Measurements from ENCODE around the gene GCN1.

Gene GCN1

GRCh38 chr12:120086801-120087621 is 107.5 kb downstream of the GCN1 start:
- peak overlapping the region; percentile 86 for H4K8ac ChIP-seq (ENCODE audit: low read length)
- H3K18ac ChIP-seq (ENCODE audit: low read depth in 1 of 2, low read length in 2 of 2), result peak overlapping the region; percentile 74 to 84
- no peak overlapping the region for H2BK5ac ChIP-seq (ENCODE audit: low read depth, low read length, poor library complexity, severe bottlenecking)
- H2BK12ac ChIP-seq (ENCODE audit: low read length in 2 of 2), result no peak overlapping the region
- H3K23ac ChIP-seq (ENCODE audit: low read length in 2 of 2), result no peak overlapping the region
- DNase-seq, result peak; percentile 99
- peak overlapping the region; percentile 85 for H3K9ac ChIP-seq (ENCODE audit: low read length)
- H4K91ac ChIP-seq (ENCODE audit: low read length), result no peak overlapping the region
- peak overlapping the region; percentile 52 to 74 for H3K4me3 ChIP-seq (ENCODE audit: insufficient read depth in 1 of 2, low read depth in 1 of 2, low read length in 2 of 2)
- peaks cover 18 to 25% of the 10 kb centered on the region in 2 experiments for H3K36me3 ChIP-seq (ENCODE audit: control insufficient read depth in 1 of 2, insufficient read depth in 2 of 2, low read depth in 1 of 2, low read length in 2 of 2)
- H3K4ac ChIP-seq (ENCODE audit: low read depth in 1 of 2, low read length in 2 of 2), result peak overlapping the region in 1 of 2 experiments; percentile 75
- no peaks in the 10 kb centered on the region for H3K79me1 ChIP-seq (replicated peaks; ENCODE audit: low read length, poor library complexity, severe bottlenecking)
- H3K4me2 ChIP-seq (ENCODE audit: low read length, poor library complexity, severe bottlenecking), result peak overlapping the region; percentile 95
- peaks cover 7% of the 10 kb centered on the region for H3K4me1 ChIP-seq (ENCODE audit: control insufficient read depth, insufficient read depth, low read depth, low read length)
- H2AFZ ChIP-seq (ENCODE audit: low read depth, low read length), result peak overlapping the region; percentile 94
- H3K14ac ChIP-seq (ENCODE audit: low read length in 2 of 2), result peak overlapping the region in 1 of 2 experiments; percentile 85
- H2AK5ac ChIP-seq (ENCODE audit: low read length, severe bottlenecking), result no peak overlapping the region
- peak overlapping the region; percentile 48 for H3K27ac ChIP-seq (ENCODE audit: low read length, poor library complexity, severe bottlenecking)
- H3K27me3 ChIP-seq (ENCODE audit: control insufficient read depth in 1 of 2, insufficient read depth in 1 of 2, low read length in 2 of 2), result no peaks in the 10 kb centered on the region
- H3K9me3 ChIP-seq (ENCODE audit: control insufficient read depth, low read length), result no peaks in the 10 kb centered on the region
- H2BK120ac ChIP-seq (ENCODE audit: low read depth, low read length), result no peak overlapping the region
- no peak overlapping the region for H2BK15ac ChIP-seq (ENCODE audit: low read depth, poor library complexity, severe bottlenecking)
- 1% methylated on average over 55 of the region's 55 CpGs for WGBS

- H3K27ac ChIP-seq (ENCODE audit: low read length, poor library complexity, severe bottlenecking), result no peak overlapping the region
- no peak overlapping the region for H3K18ac ChIP-seq (ENCODE audit: low read depth in 1 of 2, low read length in 2 of 2)
- peak overlapping the region; percentile 85 for H3K9ac ChIP-seq (ENCODE audit: low read length)
- no peak overlapping the region for H2AK5ac ChIP-seq (ENCODE audit: low read length, severe bottlenecking)
- peak overlapping the region in 1 of 2 experiments; percentile 74 for H3K4me3 ChIP-seq (ENCODE audit: insufficient read depth in 1 of 2, low read depth in 1 of 2, low read length in 2 of 2)
- H2AFZ ChIP-seq (ENCODE audit: low read depth, low read length), result no peak overlapping the region
- H3K9me3 ChIP-seq (ENCODE audit: control insufficient read depth, low read length), result no peaks in the 10 kb centered on the region
- no peak overlapping the region for H3K23ac ChIP-seq (ENCODE audit: low read length in 2 of 2)
- H2BK5ac ChIP-seq (ENCODE audit: low read depth, low read length, poor library complexity, severe bottlenecking), result no peak overlapping the region
- DNase-seq, result no peak
- H4K91ac ChIP-seq (ENCODE audit: low read length), result no peak overlapping the region
- no peak overlapping the region for H2BK15ac ChIP-seq (ENCODE audit: low read depth, poor library complexity, severe bottlenecking)
- H4K8ac ChIP-seq (ENCODE audit: low read length), result no peak overlapping the region
- H2BK120ac ChIP-seq (ENCODE audit: low read depth, low read length), result no peak overlapping the region
- no peak overlapping the region for H3K14ac ChIP-seq (ENCODE audit: low read length in 2 of 2)
- H3K4me2 ChIP-seq (ENCODE audit: low read length, poor library complexity, severe bottlenecking), result no peak overlapping the region
- no peaks in the 10 kb centered on the region for H3K27me3 ChIP-seq (ENCODE audit: control insufficient read depth in 1 of 2, insufficient read depth in 1 of 2, low read length in 2 of 2)
- peaks cover 5% of the 10 kb centered on the region for H3K4me1 ChIP-seq (ENCODE audit: control insufficient read depth, insufficient read depth, low read depth, low read length)
- H3K79me1 ChIP-seq (replicated peaks; ENCODE audit: low read length, poor library complexity, severe bottlenecking), result no peaks in the 10 kb centered on the region
- no peak overlapping the region for H3K4ac ChIP-seq (ENCODE audit: low read depth in 1 of 2, low read length in 2 of 2)
- peaks cover 9 to 16% of the 10 kb centered on the region in 2 experiments for H3K36me3 ChIP-seq (ENCODE audit: control insufficient read depth in 1 of 2, insufficient read depth in 2 of 2, low read depth in 1 of 2, low read length in 2 of 2)
- no peak overlapping the region for H2BK12ac ChIP-seq (ENCODE audit: low read length in 2 of 2)
- 91% methylated on average over 5 of the region's 6 CpGs for WGBS
Observed at GRCh38 chr12:120085920-120086645, 108.4 kb downstream of the GCN1 start.

- H3K9ac ChIP-seq (ENCODE audit: low read length), result no peak overlapping the region
- no peak overlapping the region for H2AFZ ChIP-seq (ENCODE audit: low read depth, low read length)
- no CpG with 5 or more reads among the region's 2 CpGs for WGBS
- no peak overlapping the region for H2BK12ac ChIP-seq (ENCODE audit: low read length in 2 of 2)
- H3K4me1 ChIP-seq (ENCODE audit: control insufficient read depth, insufficient read depth, low read depth, low read length), result no peaks in the 10 kb centered on the region
- H3K9me3 ChIP-seq (ENCODE audit: control insufficient read depth, low read length), result no peaks in the 10 kb centered on the region
- H3K18ac ChIP-seq (ENCODE audit: low read depth in 1 of 2, low read length in 2 of 2), result no peak overlapping the region
- no peak overlapping the region for H2BK15ac ChIP-seq (ENCODE audit: low read depth, poor library complexity, severe bottlenecking)
- no peak overlapping the region for H4K91ac ChIP-seq (ENCODE audit: low read length)
- H3K36me3 ChIP-seq (ENCODE audit: control insufficient read depth in 1 of 2, insufficient read depth in 2 of 2, low read depth in 1 of 2, low read length in 2 of 2), result peaks cover 0 to 5% of the 10 kb centered on the region in 2 experiments
- no peak overlapping the region for H4K8ac ChIP-seq (ENCODE audit: low read length)
- H3K14ac ChIP-seq (ENCODE audit: low read length in 2 of 2), result no peak overlapping the region
- no peak overlapping the region for H2BK120ac ChIP-seq (ENCODE audit: low read depth, low read length)
- no peaks in the 10 kb centered on the region for H3K79me1 ChIP-seq (replicated peaks; ENCODE audit: low read length, poor library complexity, severe bottlenecking)
- no peak overlapping the region for H3K4me2 ChIP-seq (ENCODE audit: low read length, poor library complexity, severe bottlenecking)
- no peak overlapping the region for H3K27ac ChIP-seq (ENCODE audit: low read length, poor library complexity, severe bottlenecking)
- DNase-seq, result no peak
- no peak overlapping the region for H3K4ac ChIP-seq (ENCODE audit: low read depth in 1 of 2, low read length in 2 of 2)
- H3K4me3 ChIP-seq (ENCODE audit: insufficient read depth in 1 of 2, low read depth in 1 of 2, low read length in 2 of 2), result no peak overlapping the region
- H2AK5ac ChIP-seq (ENCODE audit: low read length, severe bottlenecking), result no peak overlapping the region
- no peak overlapping the region for H3K23ac ChIP-seq (ENCODE audit: low read length in 2 of 2)
- H3K27me3 ChIP-seq (ENCODE audit: control insufficient read depth in 1 of 2, insufficient read depth in 1 of 2, low read length in 2 of 2), result peaks cover 13 to 27% of the 10 kb centered on the region in 2 experiments
- no peak overlapping the region for H2BK5ac ChIP-seq (ENCODE audit: low read depth, low read length, poor library complexity, severe bottlenecking)
Observed at GRCh38 chr12:120081641-120082040, 112.9 kb downstream of the GCN1 start.
